HTERT RPE-1 (cell line): ENCODE measurements around the gene PISD.

Experiments used
- in situ Hi-C: fragments of 300-500 bp; cut with MboI; formaldehyde crosslinking; loops from 4 replicates; pipeline ENCODE4 v1.14.3; 2020; ENCODE audit warnings: low sequenced_read_pairs

PISD gene

GRCh38 chr22:31652911-31653684 is 8.9 kb downstream of the PISD start:
- in situ Hi-C loops, result no loop called here

- in situ Hi-C loops, result no loop called here
Observed at GRCh38 chr22:31652088-31652487, 9.9 kb downstream of the PISD start.

- in situ Hi-C loops, result no loop called here
Observed at GRCh38 chr22:31651664-31652063, 10.4 kb downstream of the PISD start.

GRCh38 chr22:31650391-31650790 is 11.6 kb downstream of the PISD start:
- in situ Hi-C loops, result no loop called here

GRCh38 chr22:31647523-31648320 is 14.3 kb downstream of the PISD start:
- in situ Hi-C loops, result no loop called here

- in situ Hi-C loops, result no loop called here
Observed at GRCh38 chr22:31647066-31647465, 14.9 kb downstream of the PISD start.

- in situ Hi-C loops, result no loop called here
Observed at GRCh38 chr22:31646186-31647019, 15.6 kb downstream of the PISD start.

- in situ Hi-C loops, result no loop called here
Observed at GRCh38 chr22:31639436-31640039, 22.5 kb downstream of the PISD start.

GRCh38 chr22:31637891-31638618 is 24.0 kb downstream of the PISD start:
- in situ Hi-C loops, result no loop called here

GRCh38 chr22:31637447-31637890 is 24.5 kb downstream of the PISD start:
- in situ Hi-C loops, result no loop called here

- in situ Hi-C loops, result no loop called here
Observed at GRCh38 chr22:31635638-31636306, 26.2 kb downstream of the PISD start.

GRCh38 chr22:31631436-31631835 is 30.6 kb downstream of the PISD start:
- in situ Hi-C loops, result no loop called here

GRCh38 chr22:31630331-31631329 is 31.4 kb downstream of the PISD start:
- in situ Hi-C loops, result no loop called here

GRCh38 chr22:31629741-31630184 is 32.3 kb downstream of the PISD start:
- in situ Hi-C loops, result no loop called here

GRCh38 chr22:31628969-31629708 is 32.9 kb downstream of the PISD start:
- in situ Hi-C loops, result no loop called here

- in situ Hi-C loops, result no loop called here
Observed at GRCh38 chr22:31628362-31628761, 33.7 kb downstream of the PISD start.

GRCh38 chr22:31627223-31627731 is 34.7 kb downstream of the PISD start:
- in situ Hi-C loops, result no loop called here
